ENCODE data around the gene CTNNBL1.

The CTNNBL1 gene

DNA sequence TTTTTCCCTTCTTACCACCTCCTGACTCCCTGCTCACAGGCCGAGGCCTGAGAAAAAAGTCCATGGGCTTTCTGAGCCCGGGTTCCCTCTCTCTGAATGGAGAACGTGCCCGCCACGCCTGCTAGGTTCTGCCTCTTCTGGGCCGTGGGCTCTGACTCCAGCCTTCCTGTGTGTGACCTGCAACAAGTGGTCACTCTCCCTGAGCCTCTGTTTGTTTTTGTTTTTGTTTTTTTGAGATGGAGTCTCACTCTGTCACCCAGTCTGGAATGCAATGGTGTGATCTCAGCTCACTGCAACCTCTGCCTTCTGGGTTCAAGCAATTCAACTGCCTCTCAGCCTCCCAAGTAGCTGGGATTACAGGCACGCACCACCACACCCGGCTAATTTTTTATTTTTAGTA, 191.2 kb downstream of the CTNNBL1 start:
- DNase-seq = no peak

DNA sequence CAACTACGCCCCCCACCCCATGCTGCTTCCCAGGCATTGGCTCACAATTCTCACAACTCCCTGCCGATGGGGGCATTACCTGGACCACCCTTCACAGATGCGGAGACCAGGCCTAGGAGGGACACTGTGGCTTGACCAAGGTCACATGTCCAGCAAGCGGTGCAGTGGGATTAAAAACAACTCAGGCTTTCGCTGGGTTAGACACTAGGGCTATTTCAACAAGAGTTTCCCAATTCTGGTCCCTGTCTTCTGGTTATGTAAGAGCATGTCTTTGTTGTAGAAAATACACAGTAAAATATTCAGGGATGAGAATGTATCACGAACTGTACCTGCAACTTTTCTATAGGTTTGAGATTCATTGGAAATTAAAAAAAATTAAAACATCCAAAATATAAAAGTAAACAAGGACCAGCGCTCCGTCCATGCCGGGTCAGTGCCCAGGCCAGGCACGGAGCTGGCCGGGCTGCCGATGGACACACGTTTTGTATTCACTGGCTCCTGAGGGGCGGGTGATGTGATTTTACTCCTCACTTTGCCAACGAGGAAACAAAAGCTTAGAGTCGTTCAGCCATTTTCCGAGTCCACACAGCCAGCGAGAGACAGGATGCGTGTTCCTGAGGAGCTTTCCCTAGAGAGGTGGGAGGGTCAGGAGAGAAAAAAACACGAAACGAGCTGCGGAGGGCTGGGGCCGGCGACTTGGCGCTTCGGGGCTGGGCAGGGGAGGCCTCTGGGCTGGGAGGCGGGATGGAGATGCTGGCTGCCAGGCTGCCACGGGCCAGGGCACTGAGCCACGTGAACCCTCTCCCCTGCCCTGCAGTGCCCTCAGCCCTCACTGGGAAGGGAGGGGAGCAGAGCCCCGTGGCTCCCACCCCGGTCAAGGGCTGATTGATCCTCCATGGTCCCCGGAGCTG, 192.0 kb downstream of the CTNNBL1 start:
- DNase-seq = no peak

DNA sequence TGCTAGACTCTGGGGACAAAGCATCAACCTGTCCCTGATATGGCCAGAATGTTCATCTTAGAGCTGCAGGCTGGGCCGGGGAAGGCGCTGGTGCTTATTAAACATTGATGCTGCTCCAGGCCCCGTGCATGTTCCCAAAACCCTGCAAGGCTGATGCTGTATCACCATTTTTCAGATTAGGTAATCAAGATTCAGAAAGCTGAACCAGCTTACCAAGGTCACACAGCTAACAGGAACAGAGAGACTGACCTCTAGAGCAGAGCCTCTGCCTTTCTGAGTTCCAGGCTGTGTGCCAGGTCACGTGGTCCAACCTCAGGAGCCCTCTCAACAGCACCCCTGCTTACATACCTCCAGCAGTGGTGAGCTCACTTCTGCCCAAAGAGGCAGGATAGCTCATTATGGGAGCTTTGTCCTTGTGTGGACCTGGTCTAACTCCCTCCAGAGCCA, 193.0 kb downstream of the CTNNBL1 start:
- no peak for DNase-seq

DNA sequence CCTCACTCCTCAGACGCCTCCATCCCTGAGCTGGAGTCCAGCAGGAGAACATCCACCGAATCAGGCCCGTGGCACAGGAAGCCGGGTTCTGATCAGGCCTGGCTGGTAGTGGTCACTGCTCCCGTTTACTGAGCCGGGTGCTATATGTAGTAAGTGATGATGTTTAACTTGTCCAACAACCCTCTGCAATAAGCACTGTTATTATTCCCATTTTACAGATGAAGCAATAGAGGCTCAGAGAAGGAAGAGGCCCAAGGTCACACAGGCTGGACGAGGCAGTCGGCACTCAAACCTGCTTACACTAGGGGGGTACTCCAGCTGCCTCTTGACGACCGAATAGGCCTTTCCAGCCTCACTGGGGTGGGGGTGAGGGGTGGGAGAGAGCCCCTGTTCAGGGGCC, 194.8 kb downstream of the CTNNBL1 start:
- DNase-seq = no peak

DNA sequence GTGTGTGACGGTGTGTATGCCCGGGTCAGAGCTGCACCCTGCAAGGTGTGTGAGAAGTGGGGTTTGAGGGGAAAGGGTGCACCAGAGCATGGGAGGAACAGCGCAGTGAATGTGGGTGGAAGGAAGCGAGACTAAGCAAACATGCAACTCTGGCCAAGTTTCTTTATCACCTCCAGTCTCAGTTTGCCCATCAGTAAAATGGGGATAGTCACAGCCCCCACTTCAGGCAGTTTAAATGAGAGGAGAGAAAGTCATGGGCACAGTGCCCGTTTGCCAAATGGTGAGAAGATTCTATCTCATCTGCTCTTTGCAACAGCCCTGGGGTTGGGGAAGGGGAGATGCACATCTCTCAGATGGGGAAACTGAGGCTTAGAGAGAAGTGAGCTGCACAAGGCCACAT, 196.3 kb downstream of the CTNNBL1 start:
- DNase-seq = no peak

DNA sequence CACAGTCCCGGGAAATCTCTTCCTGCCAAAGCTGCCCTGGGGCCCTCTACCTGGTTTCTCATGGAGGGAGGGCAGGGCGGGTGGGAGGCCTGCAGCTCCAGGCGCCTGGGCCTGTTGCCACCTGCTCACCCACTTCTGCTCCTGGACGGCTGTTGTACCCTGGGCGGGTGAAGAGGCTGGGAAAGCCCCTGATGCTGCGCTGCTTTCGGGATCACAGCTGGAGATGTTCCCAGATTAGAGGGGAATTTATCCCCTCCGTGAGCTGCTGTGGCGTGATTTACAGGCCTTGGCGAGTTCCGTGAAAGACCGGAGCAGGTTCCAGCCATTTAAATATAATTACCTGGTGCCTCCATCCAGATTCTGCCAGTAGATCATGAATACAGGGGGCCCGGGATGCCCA, 196.8 kb downstream of the CTNNBL1 start:
- DNase-seq = no peak

DNA sequence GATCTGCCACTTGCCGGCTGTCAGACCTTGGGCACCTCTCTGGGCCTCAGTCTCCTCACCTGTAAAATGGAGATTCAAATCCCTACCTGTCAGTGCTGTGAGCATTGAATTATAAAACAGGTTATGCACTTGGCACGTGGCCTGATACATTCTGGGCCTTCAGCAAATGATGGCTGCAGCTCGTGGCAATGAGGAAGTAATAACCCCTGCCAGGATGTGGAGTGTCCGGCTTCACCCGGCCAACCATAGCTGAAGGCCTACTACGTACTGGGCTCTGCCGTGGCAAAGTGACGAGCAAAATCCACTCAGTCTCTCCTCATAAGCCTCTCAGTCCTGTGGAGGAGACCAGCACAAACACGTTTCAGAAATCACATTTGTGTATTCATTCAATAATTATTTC, 198.2 kb downstream of the CTNNBL1 start:
- DNase-seq = no peak

DNA sequence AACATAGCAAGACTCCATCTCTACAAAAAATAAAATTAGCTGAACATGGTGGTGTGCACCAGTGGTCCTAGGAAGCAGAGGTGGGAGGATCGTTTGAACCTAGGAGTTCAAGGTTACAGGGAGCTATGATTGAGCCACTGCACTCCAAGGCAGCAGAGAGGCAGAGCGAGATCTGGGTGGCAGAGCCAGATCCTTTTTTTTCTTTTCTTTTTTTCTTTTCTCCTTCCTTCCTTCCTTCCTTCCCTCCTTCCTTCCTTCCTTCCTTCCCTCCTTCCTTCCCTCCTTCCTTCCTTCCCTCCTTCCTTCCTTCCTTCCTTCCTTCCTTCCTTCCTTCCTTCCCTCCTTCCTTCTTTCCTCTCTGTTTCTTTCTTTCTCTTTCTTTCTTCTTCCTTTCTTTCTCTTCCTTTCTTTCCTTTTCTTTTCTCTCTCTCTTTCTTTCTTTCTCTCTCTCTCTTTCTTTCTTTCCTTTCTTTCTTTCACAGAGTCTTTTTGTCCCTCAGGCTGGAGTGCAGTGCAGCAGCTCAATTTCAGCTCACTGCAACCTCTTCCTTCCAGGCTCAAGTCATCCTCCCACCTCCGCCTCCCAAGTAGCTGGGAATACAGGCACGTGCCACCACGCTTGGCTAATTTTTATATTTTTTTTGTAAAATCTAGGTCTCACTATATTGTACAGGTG, 199.9 kb downstream of the CTNNBL1 start:
- no peak for DNase-seq

DNA sequence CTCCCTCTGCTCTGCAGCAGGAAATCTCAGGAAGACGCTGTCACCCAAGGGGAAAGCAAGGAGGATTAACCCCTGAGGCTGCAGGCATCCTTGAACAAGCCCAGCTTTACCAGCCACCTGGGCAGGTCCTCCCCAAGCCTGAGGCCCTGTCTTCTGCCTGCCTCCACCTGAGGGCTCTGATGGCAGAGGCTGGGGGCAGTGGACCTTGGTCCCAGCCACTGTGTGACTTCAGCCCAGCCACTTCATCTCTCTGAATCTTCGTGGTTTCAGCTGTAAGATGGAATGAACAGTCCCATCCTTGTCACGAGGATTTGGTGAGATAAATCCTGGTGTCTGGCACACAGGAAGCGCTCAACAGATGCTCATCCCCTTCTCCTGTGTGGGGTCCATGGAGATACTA, 200.6 kb downstream of the CTNNBL1 start:
- DNase-seq = no peak

DNA sequence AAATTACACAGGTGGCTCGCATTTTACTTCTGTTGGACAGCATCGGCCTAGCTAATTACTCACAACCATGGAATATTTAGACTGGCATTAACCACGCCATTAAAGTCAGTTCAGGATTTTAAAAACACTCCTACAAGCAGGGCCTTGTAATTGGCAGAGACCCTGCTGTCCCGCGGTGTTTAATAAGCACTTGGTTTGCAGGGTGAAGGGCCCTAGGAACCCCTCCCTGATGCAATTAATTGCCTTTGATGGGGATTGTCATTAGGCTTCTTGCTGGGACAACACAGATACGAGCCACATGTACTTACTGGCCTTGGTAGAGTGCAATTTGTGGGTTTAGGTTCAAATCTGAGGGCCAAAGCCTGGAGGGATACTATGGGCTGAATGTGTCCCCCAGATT, 201.3 kb downstream of the CTNNBL1 start:
- no peak for DNase-seq

DNA sequence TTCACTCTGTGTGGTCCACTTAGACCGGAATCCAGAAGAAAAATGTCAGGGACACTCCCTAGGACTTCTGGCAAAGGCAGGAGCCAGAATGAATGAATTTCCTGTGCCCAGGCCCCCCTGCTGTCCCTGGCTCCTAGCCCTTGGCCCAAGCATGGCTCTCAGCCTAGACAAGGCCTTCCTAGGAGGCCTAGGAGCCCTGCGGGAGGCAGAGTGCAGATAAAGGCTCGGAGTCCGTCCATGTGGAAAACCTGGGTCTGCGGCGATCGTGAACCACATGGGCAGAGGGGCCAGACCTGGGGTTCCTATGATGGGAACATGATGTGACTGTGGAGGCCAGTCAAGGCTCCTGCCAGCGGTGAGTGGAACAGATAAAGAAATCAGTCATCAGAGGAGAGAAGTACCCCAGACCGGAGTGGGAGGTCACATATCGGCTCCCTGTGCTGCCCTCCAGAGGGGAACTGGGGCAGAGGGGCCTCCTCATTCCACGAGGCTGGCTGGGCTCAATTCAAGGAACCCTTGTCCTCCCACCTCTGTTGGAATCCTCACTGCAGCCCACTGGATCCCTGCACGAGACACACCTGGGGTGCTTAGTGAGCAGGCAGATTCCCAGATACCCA, 203.2 kb downstream of the CTNNBL1 start:
- DNase-seq = no peak

DNA sequence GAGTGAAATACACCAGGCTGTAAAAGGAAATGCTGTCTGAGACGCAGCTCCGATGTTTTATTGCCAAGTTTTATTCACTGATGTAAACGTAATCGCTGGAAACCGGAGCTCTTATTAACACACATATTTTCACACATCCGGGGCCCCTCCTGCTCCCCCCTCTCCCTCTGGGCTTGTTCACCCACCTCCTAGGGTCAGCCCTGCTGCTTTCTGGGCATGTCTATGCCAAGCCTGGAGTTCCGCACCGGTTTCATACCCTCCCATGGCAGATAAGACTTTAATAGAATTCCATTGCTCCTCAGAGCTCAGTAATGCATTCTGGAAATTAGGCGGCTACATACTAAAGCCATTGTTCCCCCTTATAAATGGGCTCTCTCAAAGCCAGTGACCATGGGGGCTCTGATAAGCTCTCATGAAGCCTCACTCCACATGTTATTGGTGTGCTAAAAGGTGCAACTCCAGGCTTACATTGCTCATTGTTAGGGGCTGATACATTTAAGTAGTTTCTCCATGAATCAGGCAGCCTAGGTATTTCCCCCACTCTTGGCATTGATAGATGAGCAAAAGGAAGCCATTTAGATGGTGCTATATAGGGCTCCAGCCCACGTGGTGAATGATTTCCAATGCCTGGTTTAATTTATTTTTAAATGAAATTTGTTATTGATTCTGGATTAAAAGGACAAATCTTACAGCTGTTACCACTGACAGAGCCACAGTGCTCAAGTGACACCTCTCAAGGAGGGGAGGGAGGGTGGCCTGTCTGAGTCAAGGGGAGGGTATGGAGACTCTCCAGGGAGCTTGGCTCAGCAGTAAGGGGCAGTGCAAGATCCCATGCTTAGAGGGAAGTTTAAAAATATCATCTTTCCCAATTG, 204.6 kb downstream of the CTNNBL1 start:
- DNase-seq = peak; percentile 45

DNA sequence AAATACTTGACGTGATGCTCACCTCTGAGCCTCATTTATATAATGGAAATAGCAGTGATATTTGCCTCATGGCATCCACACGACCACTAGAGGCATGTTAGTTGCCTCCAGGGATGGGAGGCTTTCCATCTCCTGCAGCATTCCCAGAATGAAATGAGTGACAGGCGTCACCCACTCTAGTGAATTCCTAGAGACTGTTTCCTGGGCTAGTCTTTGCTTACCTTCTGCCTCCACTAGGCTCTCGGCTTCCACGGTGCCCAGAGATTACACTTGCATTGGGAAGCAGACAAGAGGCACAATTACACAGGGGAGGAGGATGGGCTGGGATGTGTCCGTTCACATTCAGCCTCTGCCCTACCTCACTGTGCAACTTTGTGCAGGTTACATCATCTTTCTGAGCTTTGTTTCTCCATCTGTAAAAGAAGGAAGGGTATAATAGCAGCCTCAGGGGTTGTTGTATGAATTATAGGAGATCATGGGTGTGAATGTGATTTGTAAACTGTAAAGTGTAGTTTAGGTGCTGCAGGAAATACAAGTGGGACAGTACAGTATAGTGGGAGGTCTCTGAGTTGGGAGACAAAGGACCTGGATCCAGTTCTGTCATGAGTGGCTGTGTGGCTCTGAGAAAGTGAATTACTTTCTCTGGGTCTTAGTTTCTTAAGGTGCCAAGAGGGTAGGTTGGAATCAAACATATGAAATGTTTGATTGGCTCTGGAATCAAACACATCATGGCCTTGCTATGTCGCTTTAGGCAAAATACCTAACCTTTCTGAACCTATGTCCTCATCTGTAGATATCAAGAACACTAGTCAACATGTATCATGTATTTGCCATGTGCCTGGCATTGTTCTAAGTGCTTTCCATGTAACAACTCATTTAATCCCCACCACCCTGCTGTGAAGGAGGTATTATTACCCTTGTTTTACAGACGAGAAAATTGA, 205.5 kb downstream of the CTNNBL1 start:
- DNase-seq = no peak

DNA sequence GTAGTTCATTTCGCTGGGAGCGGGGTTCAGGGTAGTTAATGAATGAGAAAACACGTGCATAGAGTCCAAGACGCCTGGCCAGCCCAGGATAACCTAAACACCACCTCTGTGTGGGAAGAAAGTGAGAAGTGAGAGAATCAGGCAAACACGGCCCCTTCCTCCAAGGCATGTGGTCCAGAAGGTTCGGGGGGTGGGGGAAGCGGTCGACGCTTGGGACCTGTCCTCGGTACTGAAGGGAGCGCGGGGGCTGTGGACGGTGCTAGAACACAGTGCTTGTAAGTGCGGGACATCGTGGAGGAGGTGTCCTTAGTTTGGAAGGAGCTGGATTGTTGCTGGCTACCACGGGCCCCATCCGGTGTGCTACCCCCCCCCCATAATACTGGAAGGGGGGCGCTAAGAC, 207.4 kb downstream of the CTNNBL1 start:
- peak; percentile 15 for DNase-seq

DNA sequence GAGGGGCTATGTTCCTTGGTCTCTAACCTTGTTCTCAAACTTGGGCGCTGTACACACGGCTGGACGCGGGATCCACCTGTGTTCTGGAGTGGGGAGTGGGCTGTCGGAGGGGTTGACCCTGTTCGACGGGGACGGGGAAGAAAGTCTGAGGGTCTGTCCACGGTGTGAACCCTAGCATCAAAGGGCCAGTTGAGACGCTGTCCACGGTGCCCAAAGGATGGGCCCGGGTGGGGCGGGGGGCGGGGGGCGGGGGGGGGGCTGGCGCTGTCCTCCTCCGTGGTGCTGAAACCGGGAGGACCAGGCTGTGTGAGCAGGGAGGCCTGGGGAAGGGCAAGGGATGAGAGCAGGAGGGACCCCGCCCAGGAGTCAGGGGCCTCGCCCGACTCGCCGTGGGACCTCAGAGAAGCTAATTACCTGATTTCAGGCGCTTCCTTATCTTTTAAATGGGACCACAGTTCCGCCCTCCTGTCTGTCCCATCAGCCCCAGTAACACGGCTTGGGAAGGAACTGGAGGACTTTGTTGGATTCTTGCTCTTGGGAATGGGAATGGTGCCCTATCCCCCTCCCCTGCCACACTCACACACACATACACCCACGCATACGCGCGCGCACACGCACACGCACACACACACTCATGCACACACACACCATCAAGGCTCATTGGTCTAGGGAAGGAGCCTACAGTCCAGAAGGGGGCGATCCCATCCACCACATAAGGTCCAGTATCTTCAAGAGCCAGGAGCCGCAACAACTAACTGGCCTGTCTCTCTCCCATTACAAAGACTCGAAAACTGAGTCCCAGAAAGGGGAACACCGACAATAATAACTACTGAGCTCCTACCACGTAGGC, 208.0 kb downstream of the CTNNBL1 start:
- DNase-seq = peak; percentile 44

DNA sequence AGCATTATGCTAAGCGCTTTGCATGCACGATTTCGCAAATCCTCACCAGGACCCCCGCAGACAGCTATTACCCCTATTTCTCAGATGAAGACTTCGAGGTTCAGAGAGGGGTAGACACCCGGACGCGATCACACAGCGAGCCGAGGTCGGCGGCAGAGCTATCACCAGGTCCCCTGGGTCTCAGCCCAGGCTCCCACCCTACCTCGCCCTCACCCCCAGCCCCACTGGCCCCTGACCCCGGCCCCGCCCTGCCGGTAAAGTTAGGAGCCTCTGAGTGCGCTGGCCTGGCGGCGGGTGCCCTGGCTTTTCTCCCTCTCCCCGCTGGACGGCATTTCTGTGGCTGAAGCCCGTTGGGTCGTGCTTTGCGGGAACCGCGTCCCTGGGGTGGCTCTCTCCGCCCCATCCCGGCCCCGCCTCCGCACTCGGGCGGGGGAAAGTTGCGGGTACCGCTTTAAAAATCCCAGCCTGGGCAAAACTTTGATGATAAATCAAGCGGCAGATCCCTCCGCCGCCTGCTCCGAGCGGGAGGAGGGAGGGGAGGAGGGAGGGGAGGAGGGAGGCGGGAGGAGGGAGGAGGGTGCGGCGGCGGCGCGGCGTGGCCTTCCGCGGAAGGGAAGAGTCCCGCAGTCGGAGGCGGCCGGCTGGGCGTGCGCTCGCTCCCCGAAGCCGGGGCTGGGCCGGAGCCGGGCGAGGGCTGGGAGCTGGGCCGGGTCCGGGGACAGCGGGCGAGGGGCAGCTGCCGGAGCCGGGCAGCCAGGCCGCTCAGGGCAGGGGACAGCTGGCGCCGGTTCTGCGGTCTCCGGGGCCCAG, 208.9 kb downstream of the CTNNBL1 start, which contains the start of gene VSTM2L:
Gene VSTM2L (plus strand): TSS at position 624 of the 810 bp plus-strand sequence. CDS start 224 bp downstream, outside the sequence.
- DNase-seq = peak; percentile 59

DNA sequence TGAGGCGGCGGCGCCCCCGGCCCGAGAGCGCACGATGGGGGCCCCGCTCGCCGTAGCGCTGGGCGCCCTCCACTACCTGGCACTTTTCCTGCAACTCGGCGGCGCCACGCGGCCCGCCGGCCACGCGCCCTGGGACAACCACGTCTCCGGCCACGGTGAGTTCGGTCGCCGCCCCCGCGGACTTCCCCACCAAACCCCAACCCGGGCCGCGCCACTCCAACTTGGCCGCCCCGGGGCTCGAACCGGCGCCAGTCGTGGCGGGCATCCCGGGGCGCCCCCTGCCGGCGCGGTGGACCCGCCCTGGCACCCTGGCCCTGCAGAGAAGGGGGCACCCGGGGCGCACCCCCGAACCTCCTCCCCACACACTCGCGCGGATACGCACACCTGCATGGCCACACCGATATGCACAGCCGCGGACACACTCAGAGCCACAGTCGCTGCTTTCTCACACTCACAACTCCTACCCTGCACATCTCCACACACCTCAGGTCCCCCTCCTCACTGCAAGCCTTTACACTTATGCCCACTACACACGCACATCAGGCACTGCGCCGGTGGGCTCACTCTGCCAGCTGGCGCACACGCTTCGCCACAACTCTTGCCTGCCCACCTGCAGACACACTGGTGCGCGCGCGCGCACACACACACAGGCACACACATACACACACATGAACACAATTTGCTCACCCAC, 209.6 kb downstream of the CTNNBL1 start:
- DNase-seq = no peak

DNA sequence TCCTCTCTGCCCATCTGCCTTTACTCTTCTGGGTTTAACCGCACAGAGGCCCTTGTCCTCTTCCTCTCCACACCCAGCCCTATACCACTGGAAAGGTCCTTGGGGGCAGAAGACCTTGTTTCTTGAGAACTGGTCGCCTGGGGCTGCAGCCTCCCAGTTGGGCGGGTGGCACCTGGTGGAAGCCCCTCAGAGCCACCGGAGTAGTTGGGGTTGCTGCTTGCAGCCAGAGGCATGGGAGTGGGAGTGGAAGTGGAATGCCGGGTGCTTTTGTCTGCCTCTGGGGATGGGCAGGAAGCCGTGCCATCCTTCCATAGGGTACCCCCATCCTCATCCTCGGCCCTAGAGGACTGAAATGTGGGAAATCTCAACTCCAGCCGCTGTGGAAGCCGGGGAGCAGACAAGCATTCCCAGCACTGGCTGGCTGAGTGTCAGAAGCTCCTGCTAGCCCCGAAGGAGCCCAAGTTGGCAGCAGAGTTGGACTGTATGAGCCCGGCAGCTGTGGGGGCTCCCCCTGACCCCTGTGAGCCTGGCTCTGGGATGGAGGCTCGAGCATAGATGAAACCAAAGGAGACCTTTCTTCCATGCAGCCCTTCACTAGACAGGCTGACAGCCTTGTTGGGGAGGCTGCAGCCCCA, 210.3 kb downstream of the CTNNBL1 start:
- no peak for DNase-seq

Measured in fibroblast of skin of right biceps (primary cell).